Measurements from ENCODE around the gene ISG20.
A peak's percentile ranks its signal among the peaks of the same experiment; 100 is the strongest.
"Not testable (repeated sequence)": the region's sequence is repeated elsewhere in the genome, so short reads cannot be mapped to it uniquely, and the experiment has no call there.

Gene ISG20

DNA sequence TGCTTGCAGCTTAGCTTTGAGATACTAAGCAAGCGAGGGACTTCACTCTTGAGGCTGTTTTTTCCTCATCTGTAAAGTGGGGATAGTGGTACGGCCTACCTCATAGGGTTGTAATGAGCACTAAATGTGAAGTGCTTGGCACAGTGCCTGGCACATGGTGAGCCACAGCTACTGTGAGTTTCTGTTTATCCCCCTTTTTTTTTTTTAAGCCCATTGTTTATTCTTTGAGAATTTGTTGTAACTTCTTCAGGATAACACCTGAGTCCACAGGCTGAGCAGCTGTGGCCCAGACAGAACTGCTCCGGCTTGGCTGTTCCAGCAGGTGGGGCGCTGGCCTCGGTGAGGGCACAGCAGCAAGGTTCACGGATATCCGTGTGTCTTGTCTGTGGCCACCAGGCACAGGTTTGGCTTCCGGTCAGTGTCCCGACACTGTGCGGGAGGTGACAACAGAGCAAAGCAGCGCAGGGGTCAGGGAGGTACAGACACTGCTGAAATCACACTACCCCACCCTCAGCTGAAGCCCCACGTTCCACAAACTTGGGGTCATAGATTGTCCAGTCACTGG is 7.3 kb upstream of the ISG20 start:
- no peak for DNase-seq (ENCODE audit: low read depth, low spot score)
- no peak overlapping the region for H3K4me3 ChIP-seq (ENCODE audit: low read length)

DNA sequence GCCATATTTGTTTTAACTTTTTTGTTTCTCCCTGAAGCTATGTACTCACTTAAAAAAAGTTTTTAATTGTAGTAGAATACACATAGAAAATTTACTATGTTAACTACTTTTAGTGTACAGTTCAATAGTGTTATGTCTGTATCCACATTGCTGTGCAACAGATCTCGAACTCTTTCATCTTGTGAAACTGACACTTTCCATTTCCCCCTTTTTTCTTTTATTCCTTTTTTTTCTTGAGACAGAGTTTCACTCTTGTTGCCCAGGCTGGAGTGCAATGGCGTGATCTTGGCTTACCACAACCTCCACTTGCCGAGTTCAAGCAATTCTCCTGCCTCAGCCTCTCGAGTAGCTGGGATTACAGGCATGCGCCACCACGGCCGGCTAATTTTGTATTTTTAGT is 6.0 kb upstream of the ISG20 start:
- not testable (repeated sequence) for H3K4me3 ChIP-seq (ENCODE audit: low read length); DNase-seq (ENCODE audit: low read depth, low spot score)

DNA sequence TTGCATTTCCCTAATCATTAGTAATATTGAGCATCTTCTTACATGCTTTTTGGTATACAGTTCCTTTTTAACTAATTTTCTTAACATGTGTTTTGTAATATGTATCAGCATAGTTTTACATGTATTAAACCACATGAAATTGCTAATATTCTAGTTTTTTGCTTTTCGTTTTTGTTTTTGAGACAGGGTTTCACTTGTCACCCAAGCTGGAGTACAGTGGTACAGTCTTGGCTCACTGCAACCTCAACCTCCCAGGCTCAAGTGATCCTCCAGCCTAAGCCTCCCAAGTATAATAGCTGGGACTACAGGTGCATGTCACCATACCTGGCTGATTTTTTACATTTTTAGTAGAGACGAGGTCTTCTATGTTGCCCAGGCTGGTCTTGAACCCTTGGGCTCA is 4.4 kb upstream of the ISG20 start:
- DNase-seq (ENCODE audit: low read depth, low spot score), result no peak
- no peak overlapping the region for H3K4me3 ChIP-seq (ENCODE audit: low read length)

DNA sequence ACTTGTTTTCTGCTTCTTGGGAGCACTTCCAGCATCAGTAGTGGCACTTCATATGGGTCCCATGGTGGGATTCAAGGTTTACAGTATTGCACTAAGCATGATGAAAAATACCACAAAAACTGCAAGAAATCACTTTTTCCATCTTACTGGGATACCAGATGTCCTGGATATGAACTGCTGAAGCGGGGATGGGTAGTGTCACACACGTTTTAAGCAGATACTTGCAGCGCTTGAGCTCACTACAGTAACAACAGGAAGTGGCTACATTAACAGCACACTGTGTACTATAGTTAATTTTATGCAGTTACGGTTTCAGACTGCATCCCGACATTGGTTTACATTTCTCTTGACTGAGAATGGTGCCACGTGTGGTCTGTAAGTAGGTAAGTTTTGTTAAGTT is 3.5 kb upstream of the ISG20 start:
- peak overlapping the region; percentile 11 for H3K4me3 ChIP-seq (ENCODE audit: low read length)
- peak; percentile 86 for DNase-seq (ENCODE audit: low read depth, low spot score)

DNA sequence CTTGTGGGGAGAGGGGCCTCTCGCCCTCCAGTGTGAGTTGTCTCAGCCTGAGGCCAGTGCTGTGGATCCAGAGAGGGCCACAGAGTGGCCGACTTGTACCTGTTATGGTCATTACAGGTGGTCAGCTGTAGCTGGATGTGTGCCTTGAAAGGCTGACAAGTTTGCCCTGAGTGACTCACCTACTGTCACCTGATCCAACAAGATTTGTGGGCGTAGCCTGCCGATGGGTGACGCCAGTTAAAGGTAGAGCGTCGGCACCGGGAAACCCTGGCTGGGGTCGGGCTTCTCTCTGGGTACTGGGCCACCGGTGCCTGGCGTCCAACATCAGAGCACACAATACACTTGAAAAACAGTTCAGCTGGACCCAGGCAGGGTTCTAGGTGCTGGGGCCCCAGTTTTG is 2.8 kb upstream of the ISG20 start:
- no peak for DNase-seq (ENCODE audit: low read depth, low spot score)
- no peak overlapping the region for H3K4me3 ChIP-seq (ENCODE audit: low read length)

DNA sequence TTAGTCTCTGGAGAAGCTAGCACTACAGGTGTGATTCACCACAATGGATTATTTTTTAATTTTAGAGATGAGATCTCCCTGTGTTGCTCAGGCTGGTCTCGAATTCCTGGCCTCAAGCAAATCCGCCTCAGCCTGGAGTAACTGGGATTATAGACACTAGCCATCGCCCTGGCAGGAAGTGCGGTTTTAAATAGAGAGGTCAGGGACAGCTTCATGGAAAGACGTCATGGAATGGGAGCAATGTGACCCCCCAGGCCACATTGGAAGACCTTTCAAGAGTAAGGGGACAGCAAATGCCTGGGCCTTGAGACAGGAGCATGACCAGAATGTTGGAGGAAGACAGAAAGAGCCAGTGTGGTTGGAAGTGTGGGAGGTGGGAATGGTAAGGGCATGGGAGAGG is 2.2 kb upstream of the ISG20 start:
- no peak for DNase-seq (ENCODE audit: low read depth, low spot score)
- H3K4me3 ChIP-seq (ENCODE audit: low read length), result no peak overlapping the region

DNA sequence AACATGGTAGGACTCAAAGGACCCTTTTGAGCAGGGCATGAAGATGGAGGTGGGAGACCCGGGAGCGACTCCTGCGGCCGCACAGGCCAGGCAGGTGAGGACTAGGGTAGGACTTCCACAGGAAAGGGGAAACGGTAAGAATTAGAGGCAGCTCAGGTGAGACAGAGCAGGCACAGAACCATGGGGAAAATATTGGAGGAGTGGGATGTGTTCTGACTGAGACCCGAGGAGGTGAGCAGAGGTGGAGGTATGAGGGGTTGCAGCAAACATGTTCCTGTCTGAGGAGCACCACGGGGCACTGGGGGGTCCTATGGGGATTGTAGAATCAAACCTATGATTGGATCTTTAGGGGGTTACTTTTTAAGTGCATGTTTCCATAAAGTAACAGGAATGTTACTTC is 1.4 kb upstream of the ISG20 start:
- no peak for DNase-seq (ENCODE audit: low read depth, low spot score)

DNA sequence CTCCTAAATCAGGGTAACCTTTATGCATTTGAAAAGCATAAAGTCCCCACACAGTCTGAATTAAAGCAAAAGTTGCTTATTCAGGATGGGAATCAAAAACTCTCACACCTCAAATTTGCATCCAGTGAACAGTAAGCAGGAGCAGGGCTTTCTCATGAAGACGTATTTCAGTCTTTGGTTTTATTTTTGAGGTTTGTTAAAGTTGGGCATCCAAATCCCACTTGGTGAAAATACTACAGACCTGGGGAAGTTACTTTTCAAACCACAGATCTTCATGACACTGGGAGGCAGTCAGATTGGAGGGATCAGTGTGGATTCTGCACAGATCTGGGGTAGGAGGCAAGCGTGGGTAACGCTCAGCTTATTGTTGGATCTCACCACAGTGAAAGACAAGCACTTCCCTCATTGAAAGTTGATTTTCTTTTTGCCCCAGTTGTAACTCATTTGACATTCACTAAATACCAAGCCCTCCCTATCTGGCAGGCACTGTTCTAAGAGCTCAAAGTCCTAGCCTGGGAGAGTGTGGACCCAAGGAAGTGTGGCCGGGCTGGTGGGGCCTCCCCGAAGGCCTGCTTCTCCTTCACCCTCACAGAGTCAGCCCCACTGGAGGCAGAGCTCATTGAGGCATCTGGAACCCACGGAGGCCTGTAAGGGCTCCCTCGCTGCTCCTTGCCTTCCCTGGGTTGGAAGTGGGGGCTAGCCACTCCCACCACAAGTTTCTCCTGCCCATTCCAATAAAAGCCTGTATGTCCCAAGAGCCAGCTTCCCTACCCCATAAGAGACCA is 783 bp upstream of the ISG20 start:
- DNase-seq (ENCODE audit: low read depth, low spot score), result no peak
- H3K4me3 ChIP-seq (ENCODE audit: low read length), result peak overlapping the region; percentile 57

More for the DNA sequence above, 1.4 kb upstream of the ISG20 start:
- H3K4me3 ChIP-seq (ENCODE audit: low read length), result no peak overlapping the region

DNA sequence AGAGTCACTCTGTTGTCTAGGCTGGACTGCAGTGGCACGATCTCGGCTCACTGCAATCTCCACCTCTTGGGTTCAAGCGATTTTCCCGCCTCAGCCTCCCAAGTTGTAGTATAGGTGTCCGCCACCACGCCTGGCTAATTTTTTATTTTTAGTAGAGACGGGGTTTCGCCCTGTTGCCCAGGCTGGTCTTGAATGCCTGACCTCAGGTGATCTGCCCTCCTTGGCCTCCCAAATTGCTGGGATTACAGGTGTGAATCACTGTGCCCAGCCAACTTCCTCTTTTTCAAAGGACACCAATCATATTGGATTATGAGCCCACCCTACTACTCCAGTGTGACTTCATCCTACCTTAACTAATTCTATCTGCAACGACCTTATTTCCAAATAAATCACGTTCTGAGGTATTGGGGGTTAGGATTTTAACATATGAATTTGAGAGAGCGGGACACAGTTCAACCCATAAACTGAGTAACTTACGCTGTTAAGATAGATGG is 3.2 kb downstream of the ISG20 start:
- DNase-seq (ENCODE audit: low read depth, low spot score), result no peak

DNA sequence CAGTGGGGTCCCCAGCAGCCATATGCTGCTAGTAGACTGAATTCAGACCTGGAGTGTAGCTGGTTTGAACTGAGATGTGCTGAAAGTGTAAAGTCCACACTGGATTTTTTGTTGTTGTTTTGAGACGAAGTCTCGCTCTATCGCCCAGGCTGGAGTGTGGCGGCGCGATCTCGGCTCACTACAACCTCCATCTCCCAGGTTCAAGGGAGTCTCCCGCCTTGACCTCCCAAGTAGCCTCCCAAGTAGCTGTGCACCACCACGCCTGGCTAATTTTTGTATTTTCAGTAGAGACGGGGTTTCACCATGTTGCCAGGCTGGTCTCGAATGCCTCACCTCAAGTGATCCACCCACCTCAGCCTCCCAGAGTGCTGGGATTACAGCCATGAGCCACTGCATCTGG is 3.7 kb downstream of the ISG20 start:
- DNase-seq (ENCODE audit: low read depth, low spot score); H3K4me3 ChIP-seq (ENCODE audit: low read length): not testable (repeated sequence)

More for the DNA sequence above, 3.2 kb downstream of the ISG20 start:
- no peak overlapping the region for H3K4me3 ChIP-seq (ENCODE audit: low read length)

DNA sequence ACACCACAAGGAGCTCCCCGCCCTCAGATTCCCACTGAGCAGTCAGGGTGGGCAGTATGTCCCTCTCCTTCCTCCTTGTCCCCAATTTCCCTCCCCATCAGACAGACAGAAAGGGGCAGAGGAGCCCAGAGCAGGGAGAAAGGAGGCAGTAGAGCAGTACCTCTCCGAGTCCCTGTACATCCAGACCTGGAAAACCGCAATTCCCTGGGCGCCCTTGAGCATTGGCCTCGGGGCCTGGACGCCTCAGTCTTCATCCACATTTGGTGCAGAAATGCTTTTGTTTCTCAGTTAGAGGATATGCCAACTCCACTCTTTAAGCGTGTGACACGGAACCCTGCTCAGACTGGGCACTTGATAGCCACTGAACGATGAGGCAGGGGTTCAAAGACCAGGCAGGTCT is 5.9 kb downstream of the ISG20 start:
- DNase-seq (ENCODE audit: low read depth, low spot score), result no peak
- H3K4me3 ChIP-seq (ENCODE audit: low read length), result no peak overlapping the region

DNA sequence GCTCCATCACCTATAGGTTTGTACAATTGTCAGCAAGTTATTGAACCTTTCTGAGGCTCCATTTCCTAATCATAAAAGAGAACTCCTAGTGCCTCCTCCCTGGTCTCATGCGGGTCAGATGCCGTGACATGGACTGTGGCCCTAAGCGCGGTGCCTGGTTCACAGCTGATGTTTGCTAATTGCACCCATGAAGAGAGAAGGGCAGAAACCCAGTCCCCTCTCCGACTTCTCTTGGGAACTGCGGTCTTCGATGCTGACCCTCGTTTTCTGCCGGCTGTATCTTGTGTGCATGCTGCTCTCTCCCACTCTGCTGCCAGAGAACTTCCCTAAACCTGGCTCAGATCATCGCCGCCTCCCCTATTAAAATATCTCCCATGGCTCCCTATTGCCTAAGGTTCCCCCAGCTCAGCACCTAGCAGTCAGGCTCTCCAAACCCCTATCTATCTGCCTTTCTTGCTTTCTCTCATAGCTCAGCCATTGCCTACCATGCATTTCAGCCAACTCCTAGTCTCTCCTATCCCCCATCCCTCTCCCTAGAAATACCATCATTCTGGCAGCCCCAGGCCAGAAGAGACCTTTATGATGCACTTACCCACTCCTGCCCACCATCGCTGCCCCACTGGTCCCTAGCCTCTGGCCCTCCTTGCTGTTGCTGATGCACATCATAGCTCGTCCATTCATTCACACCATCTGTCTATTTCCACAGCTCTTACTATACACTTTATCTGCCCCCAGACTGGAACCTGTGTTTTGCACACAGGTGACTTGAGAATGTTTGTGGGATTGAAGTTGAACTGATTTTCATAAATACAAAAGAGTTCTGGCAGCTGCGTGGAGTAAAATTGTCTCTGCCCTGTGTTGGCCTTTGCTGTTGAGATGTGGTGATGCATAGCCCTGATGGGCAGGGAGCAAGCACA is 6.6 kb downstream of the ISG20 start:
- DNase-seq (ENCODE audit: low read depth, low spot score), result no peak
- H3K4me3 ChIP-seq (ENCODE audit: low read length), result no peak overlapping the region

DNA sequence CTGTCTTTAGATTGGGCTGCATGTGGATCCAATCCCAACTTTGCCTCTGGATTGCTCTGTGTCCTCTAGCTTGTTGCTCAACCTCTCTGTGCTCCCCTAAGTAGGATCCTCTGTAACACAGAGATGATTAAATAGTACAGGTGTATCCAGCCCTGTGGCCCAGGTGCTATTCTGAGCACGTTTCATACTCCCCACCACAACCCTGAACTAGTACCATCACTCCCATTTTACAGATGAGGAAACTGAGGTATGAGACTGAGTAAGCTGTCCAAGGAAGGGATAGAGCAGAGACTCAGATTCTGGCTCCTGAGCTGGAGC is 7.2 kb downstream of the ISG20 start:
- no peak overlapping the region for H3K4me3 ChIP-seq (ENCODE audit: low read length)
- DNase-seq (ENCODE audit: low read depth, low spot score), result no peak

DNA sequence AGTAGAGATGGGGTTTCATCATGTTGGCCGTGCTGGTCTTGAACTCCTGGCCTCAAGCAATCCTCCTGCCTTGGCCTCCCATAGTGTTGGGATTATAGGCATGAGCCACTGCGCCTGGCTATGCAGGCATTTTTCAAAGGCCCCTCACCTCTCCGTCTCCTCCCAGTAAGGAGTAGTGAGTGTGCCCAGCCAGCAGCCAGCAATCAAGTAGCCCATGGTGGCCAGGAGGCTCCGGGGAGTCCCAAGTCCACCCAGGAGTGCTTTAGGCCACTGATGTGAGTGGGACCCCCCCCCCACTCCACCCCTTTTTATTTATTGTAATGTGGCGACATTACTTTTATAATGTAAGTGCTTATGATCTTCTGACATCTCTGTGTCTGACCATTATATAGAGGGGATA is 8.1 kb downstream of the ISG20 start:
- DNase-seq (ENCODE audit: low read depth, low spot score), result no peak
- no peak overlapping the region for H3K4me3 ChIP-seq (ENCODE audit: low read length)

DNA sequence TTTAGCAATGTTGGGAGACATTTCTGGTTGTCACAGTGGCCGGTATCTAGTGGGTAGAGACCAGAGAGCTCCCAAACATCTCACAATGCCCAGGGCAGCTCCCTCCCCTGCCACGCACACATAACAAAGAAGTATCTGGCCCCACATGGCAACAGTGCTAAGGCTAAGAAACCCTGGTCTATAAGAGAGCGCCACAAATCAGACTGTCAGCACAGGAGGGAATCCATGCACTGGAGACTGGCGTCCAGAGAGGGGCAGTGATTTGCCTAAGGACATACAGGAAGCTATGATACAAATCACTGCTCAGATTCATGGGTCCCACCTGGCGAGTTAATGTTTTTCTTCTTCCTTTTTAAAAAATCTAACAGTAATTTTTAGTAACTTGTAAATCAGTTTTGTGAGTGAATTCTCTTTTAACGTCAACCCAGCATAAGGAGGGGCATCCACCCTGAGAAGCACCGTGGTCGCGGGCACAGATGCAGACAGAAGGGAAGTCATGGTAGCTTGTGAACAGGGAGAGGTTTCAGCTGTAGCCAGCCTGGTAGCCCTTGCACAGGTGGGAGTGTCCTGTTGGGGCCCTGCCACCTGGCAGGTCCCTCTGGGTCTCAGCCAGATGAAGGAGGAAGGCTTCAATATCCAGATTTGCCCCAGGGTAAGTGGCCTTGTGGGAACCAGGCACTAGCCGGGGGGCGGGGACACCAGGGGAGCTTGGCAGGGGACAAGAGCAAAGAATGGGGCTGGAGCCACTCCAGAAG is 8.7 kb downstream of the ISG20 start:
- H3K4me3 ChIP-seq (ENCODE audit: low read length), result no peak overlapping the region
- no peak for DNase-seq (ENCODE audit: low read depth, low spot score)

DNA sequence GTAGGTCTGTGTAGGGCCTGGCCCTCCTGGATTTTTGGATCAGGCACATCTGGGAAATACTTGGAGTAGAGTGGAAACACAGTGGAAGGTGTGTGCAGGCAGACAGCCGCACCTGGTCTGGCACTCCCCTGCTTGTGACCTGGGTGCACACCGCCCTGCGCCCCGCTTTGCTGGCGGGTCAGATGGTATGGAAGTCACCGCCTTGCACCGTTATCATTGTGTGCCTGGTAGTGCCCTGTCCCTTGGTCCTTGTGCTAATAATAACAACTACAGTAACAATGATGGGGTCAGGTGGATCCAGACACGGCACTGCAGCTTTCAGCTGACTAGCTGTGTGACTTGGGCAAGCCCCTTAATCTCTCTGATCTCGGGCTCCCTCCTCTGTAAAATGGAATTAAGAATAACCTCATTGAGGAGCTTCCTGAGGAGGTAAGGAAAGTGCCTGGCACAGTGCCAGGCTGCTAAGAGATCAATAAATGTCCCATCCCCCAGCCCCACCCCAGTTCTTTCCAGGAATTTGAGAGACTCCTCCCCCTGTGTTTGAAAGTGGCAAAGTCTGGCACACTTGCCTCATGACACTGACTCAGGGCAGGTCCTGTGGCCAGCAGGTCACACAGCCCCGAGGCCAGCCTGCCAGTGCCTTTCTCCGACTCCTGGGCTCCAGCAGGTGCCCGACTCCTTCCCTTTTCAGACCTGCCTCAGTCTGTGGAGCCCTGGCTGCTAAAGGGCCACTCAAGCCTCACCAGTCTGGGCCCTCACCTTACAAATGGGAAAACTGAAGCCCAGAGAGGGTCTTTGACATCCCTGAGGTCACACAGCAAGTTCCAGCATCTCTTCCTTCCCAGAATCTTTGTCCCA is 9.8 kb downstream of the ISG20 start:
- H3K4me3 ChIP-seq (ENCODE audit: low read length), result no peak overlapping the region

DNA sequence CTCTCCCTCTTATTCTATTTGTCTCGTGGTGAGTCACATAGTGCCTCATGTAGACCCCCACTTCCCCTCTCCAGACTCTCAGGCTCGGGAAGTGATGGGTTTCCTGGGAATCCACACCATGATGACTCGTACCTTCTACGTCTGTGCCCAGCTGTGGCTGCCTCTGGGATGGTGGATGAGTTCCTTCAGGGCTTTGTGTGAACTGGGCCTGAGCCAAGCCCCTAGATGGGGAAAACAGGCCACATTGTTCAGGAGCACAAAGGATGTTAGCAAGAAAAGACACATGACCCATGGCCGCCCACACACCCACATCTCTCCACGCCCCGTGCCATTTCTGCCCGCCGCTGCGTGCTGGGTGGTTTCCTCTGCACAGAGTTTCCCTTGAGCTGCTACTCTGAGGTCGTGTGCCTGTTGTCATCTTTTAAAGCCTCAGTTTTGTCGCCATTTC is 10.5 kb downstream of the ISG20 start:
- DNase-seq (ENCODE audit: low read depth, low spot score), result no peak
- no peak overlapping the region for H3K4me3 ChIP-seq (ENCODE audit: low read length)

More for the DNA sequence above, 9.8 kb downstream of the ISG20 start:
- DNase-seq (ENCODE audit: low read depth, low spot score), result no peak

DNA sequence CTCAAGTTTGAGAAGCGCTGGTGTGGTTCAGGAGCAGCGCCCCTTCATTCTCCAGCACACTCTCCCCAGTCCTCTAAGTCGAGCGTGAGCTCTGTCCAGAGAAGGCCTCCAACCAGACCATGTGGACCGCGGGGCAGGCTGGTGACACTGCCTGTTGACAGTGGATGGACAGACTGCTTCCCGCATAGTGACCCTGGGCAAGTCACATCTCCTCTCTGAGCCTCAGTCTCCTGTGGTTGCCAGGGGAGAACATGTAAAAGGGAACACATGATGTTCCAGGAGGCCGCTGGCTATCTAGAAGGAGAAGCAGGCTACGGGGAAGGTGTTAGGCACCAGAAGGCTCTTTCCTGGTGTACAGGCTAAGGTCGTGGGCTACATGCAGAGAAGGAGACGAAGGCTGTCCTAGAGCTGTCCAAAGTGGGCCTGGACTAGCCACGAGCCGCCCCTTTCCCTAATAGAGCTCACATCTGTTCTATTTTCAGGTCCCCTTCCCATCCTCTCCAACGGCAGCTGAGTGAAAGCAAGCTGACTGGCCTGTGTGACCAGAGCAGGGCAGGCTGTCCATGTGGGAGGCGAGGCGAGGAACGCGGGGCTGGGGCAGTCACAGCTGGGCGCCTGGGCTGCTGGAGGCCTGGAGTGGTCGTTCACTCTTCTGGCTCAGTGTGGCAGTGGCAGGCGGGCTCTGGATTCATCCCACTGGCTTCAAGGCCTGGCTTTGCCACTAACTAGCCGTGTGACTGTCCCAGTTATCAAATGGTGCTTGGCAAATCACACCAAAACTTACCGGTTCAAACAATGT is 11.1 kb downstream of the ISG20 start:
- H3K4me3 ChIP-seq (ENCODE audit: low read length), result no peak overlapping the region
- DNase-seq (ENCODE audit: low read depth, low spot score), result no peak

Measured in Jurkat, Clone E6-1 (cell line).